Activated CD8-positive, alpha-beta T cell treated with anti-CD3 and anti-CD28 coated beads, Interleukin-2, amount 10 ng/mL, durations not matched to agents 7 days and 5 days (primary cell): Measurements from ENCODE around the gene RIMBP2. TPM values are rescaled to one million over a fixed set of nuclear protein-coding genes. Genes with fewer than 3 reads are reported as not detected.

Experiments
- ATAC-seq: fragments of 150-1000 bp; cut with Tn5 transposase; one replicate; pipeline ENCODE4 v1.10.0; 2021; ENCODE audit warnings: moderate library complexity
- CTCF ChIA-PET: fragments of 350-600 bp; sonication (Branson Sonifier 250); formaldehyde crosslinking; loops from one replicate; lab custom pipeline; 2021; ENCODE audit warnings: antibody characterized with exemption; lab: Charles Lee
- POLR2A ChIA-PET: fragments of 350-600 bp; sonication (Branson Sonifier 250); formaldehyde crosslinking; loops from one replicate; lab custom pipeline; 2021; ENCODE audit warnings: antibody characterized with exemption; lab: Charles Lee
- DNase-seq: peaks from one replicate; pipeline ENCODE4 v3.0.0-alpha.2; 2020
- H3K27ac Mint-ChIP-seq: one replicate; pipeline ENCODE4 v1.8.0; 2021; ENCODE audit warnings: mild to moderate bottlenecking, mixed read lengths
- H3K27me3 Mint-ChIP-seq: one replicate; pipeline ENCODE4 v1.8.0; 2021; ENCODE audit warnings: low read depth, mixed read lengths
- H3K36me3 Mint-ChIP-seq: one replicate; pipeline ENCODE4 v1.8.0; 2021; ENCODE audit warnings: low read depth, mixed read lengths
- H3K4me1 Mint-ChIP-seq: one replicate; pipeline ENCODE4 v1.8.0; 2021; ENCODE audit warnings: low read depth, mixed read lengths
- H3K4me3 Mint-ChIP-seq: one replicate; pipeline ENCODE4 v1.8.0; 2021; ENCODE audit warnings: mild to moderate bottlenecking, mixed read lengths
- H3K9me3 Mint-ChIP-seq: one replicate; pipeline ENCODE4 v1.8.0; 2022; ENCODE audit warnings: mixed read lengths; ENCODE audit not compliant: insufficient read depth
- total RNA-seq, 2 experiments: library from RNA; stranded (reverse); gene quantifications; one replicate each; pipeline ENCODE4 v1.2.3, GENCODE V29; 2021

The RIMBP2 gene
- total RNA-seq, 2 experiments from 2014 or later, result not detected

GRCh38 chr12:130493951-130494350 lies 222.1 kb downstream of the RIMBP2 start:
- H3K9me3 Mint-ChIP-seq, result no peaks in the 10 kb centered on the region
- H3K36me3 Mint-ChIP-seq, result no peaks in the 10 kb centered on the region
- no peaks in the 10 kb centered on the region for H3K27me3 Mint-ChIP-seq
- DNase-seq (no peak), ATAC-seq (no peak)
- ChIA-PET POLR2A (no interaction called here), CTCF (no interaction called here)
- no peaks in the 10 kb centered on the region for H3K4me1 Mint-ChIP-seq
- H3K4me3 Mint-ChIP-seq, result no peak overlapping the region
- H3K27ac Mint-ChIP-seq, result no peak overlapping the region

DNA sequence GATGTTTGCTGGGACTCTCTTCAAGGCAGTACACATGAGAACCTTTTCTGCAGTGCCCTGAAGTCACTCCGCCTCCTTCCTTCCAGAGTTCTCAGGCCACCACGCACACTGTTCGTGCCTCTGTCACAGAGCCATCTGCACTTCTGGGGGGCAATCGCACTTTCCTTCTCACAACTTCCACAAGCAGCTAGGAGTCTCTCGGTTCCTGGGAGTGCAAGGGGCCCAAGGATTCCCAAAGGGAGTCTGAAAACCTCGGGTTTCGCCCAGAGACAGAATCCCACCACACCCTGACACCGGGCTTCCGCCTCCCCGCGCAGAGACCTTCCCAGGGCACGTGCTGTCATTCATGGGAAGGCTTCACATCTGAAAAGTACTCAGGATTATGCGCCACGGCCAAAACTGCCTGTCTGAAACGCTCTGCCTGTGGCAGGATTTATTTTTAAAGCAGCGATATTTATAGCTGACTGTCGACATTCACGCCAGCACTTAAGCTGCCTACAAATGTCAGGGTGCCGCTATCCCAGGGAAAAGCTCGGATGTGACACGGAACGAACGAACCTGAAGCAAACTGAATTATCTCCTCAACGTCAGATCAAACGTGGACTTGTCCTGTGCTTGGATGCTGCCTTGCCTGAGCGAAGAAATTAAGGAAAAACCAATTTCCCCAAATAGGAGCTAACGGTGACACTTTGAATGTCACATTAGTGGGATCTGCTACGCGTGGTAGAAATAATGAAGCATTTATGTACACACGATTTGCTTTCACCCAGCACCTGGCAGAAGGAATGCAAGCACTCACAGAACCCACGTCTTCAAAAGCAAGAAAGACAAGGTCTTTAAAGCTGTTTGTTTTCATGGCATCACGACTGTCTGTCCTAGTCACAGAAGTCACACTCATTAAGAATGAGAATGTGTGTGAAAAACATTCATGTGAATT lies 224.4 kb downstream of the RIMBP2 start:
- POLR2A ChIA-PET, result no interaction called here
- DNase-seq (no peak), ATAC-seq (no peak)
- Mint-ChIP-seq H3K4me1 (no peaks in the 10 kb centered on the region), H3K27me3 (no peaks in the 10 kb centered on the region), H3K9me3 (peaks cover 5% of the 10 kb centered on the region), H3K27ac (no peak overlapping the region), H3K4me3 (no peak overlapping the region), H3K36me3 (no peaks in the 10 kb centered on the region)
- CTCF ChIA-PET, result no interaction called here

GRCh38 chr12:130490674-130491073 lies 225.4 kb downstream of the RIMBP2 start:
- ChIA-PET CTCF (no interaction called here), POLR2A (no interaction called here)
- Mint-ChIP-seq H3K4me1 (no peaks in the 10 kb centered on the region), H3K27ac (no peak overlapping the region), H3K36me3 (no peaks in the 10 kb centered on the region), H3K27me3 (no peaks in the 10 kb centered on the region), H3K4me3 (no peak overlapping the region), H3K9me3 (peaks cover 5% of the 10 kb centered on the region)
- DNase-seq, result no peak
- ATAC-seq, result no peak

- Mint-ChIP-seq H3K4me3 (no peak overlapping the region), H3K27me3 (no peaks in the 10 kb centered on the region), H3K27ac (no peak overlapping the region), H3K4me1 (no peaks in the 10 kb centered on the region), H3K9me3 (peaks cover 5% of the 10 kb centered on the region), H3K36me3 (no peaks in the 10 kb centered on the region)
- CTCF ChIA-PET, result no interaction called here
- no peak for DNase-seq
- no peak for ATAC-seq
- POLR2A ChIA-PET, result no interaction called here
Measured at GRCh38 chr12:130489293-130489692, 226.8 kb downstream of the RIMBP2 start.

- Mint-ChIP-seq H3K4me3 (no peak overlapping the region), H3K27me3 (no peaks in the 10 kb centered on the region), H3K36me3 (no peaks in the 10 kb centered on the region), H3K9me3 (peaks cover 5% of the 10 kb centered on the region), H3K4me1 (no peaks in the 10 kb centered on the region), H3K27ac (no peak overlapping the region)
- DNase-seq (no peak), ATAC-seq (no peak)
- POLR2A ChIA-PET, result no interaction called here
- CTCF ChIA-PET, result no interaction called here
Measured at GRCh38 chr12:130488358-130488710, 227.8 kb downstream of the RIMBP2 start.

GRCh38 chr12:130487636-130488357 lies 228.3 kb downstream of the RIMBP2 start:
- H3K36me3 Mint-ChIP-seq, result no peaks in the 10 kb centered on the region
- H3K9me3 Mint-ChIP-seq, result peaks cover 5% of the 10 kb centered on the region
- no peak for ATAC-seq
- no peak for DNase-seq
- ChIA-PET POLR2A (no interaction called here), CTCF (no interaction called here)
- no peaks in the 10 kb centered on the region for H3K27me3 Mint-ChIP-seq
- H3K27ac Mint-ChIP-seq, result no peak overlapping the region
- no peaks in the 10 kb centered on the region for H3K4me1 Mint-ChIP-seq
- H3K4me3 Mint-ChIP-seq, result no peak overlapping the region

- Mint-ChIP-seq H3K36me3 (no peaks in the 10 kb centered on the region), H3K4me3 (no peak overlapping the region), H3K27ac (no peak overlapping the region), H3K9me3 (peaks cover 5% of the 10 kb centered on the region), H3K27me3 (no peaks in the 10 kb centered on the region), H3K4me1 (no peaks in the 10 kb centered on the region)
- DNase-seq (no peak), ATAC-seq (no peak)
- POLR2A ChIA-PET, result no interaction called here
- CTCF ChIA-PET, result no interaction called here
Measured at GRCh38 chr12:130486891-130487416, 229.1 kb downstream of the RIMBP2 start.

DNA sequence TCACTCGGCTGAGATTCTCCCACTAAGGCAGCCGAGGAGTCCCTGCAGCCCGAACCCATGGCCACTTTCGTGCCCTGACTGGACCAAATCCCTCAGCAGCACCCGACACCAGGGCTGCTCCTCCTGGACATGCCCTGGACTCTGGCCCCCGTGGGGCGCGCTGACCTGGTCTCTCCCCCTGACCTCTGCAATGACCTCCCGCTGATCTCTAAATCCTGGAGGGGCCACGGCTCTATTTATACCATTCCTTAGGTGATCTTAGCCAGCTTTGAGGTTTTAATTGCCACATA lies 230.0 kb downstream of the RIMBP2 start:
- Mint-ChIP-seq H3K27ac (no peak overlapping the region), H3K27me3 (no peaks in the 10 kb centered on the region), H3K9me3 (peaks cover 5% of the 10 kb centered on the region), H3K4me1 (no peaks in the 10 kb centered on the region), H3K4me3 (no peak overlapping the region), H3K36me3 (no peaks in the 10 kb centered on the region)
- CTCF ChIA-PET, result no interaction called here
- POLR2A ChIA-PET, result no interaction called here
- DNase-seq, result no peak
- no peak for ATAC-seq

GRCh38 chr12:130485291-130486145 lies 230.6 kb downstream of the RIMBP2 start:
- no peaks in the 10 kb centered on the region for H3K4me1 Mint-ChIP-seq
- no peak for ATAC-seq
- H3K9me3 Mint-ChIP-seq, result peaks cover 5% of the 10 kb centered on the region
- no peak for DNase-seq
- H3K27me3 Mint-ChIP-seq, result no peaks in the 10 kb centered on the region
- CTCF ChIA-PET, result no interaction called here
- no peaks in the 10 kb centered on the region for H3K36me3 Mint-ChIP-seq
- H3K27ac Mint-ChIP-seq, result no peak overlapping the region
- H3K4me3 Mint-ChIP-seq, result no peak overlapping the region
- POLR2A ChIA-PET, result no interaction called here

DNA sequence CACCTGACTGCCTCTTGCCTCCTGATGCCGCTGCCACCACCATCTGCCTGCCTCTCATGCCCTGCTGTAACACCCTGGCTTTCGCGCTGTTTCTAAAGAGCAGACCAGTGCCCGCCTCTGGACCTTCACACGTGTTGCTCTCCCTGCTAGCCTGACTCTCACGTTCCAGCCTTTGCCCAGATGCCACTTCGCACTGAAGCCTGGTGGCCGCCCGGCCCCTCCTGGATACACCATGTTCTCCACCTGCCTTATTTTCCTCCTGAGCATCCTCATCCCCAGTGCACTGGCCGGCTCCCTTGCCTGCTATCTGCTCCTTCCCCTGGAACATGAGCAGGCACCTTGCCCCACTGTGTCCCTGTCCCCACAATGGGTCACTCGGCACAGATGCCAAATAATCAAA lies 231.9 kb downstream of the RIMBP2 start:
- Mint-ChIP-seq H3K36me3 (no peaks in the 10 kb centered on the region), H3K4me3 (no peak overlapping the region), H3K9me3 (peaks cover 5% of the 10 kb centered on the region), H3K4me1 (no peaks in the 10 kb centered on the region), H3K27me3 (no peaks in the 10 kb centered on the region), H3K27ac (no peak overlapping the region)
- DNase-seq, result no peak
- ATAC-seq, result no peak
- POLR2A ChIA-PET, result no interaction called here
- CTCF ChIA-PET, result no interaction called here

DNA sequence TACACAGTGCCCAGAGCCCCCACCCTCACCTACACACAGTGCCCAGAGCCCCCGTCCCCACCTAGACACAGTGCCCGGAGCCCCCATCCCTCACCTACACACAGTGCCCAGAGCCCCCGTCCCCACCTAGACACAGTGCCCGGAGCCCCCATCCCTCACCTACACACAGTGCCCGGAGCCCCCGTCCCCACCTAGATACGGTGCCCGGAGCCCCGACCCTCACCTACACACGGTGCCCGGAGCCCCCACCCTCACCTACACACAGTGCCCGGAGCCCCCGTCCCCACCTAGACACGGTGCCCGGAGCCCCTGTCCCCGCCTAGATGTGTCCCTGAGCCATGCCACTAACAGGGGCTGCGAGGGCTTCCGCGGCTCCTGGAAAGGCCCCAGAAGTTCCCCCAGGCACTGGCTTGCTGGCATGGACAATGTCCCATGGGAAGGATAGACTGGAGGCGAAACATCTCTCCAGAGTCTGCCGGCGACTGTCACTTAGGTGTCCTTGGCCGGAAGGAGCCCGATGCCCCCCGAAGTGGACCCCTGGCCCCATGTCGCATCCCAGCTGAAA lies 232.4 kb downstream of the RIMBP2 start:
- CTCF ChIA-PET, result no interaction called here
- POLR2A ChIA-PET, result no interaction called here
- DNase-seq (no peak), ATAC-seq (no peak)
- Mint-ChIP-seq H3K27ac (no peak overlapping the region), H3K4me1 (no peaks in the 10 kb centered on the region), H3K36me3 (no peaks in the 10 kb centered on the region), H3K4me3 (no peak overlapping the region), H3K27me3 (no peaks in the 10 kb centered on the region), H3K9me3 (peaks cover 5% of the 10 kb centered on the region)
